Activated CD8-positive, alpha-beta memory T cell treated with anti-CD3 and anti-CD28 coated beads for 24 hours (primary cell): ENCODE data around the gene ATXN7L1.
"Not testable (repeated sequence)": the region's sequence is repeated elsewhere in the genome, so short reads cannot be mapped to it uniquely, and the experiment has no call there.

Experiments
- DNase-seq: peaks from one replicate; pipeline ENCODE4 v3.0.0-alpha.2; 2020

ATXN7L1 gene

GRCh38 chr7:105887569-105888189 is 11.3 kb upstream of the ATXN7L1 start:
- no peak for DNase-seq

- DNase-seq, result no peak
These were observed 10.4 kb upstream of the ATXN7L1 start for GRCh38 chr7:105886776-105887175.

- DNase-seq, result no peak
These were observed 9.2 kb upstream of the ATXN7L1 start for GRCh38 chr7:105885387-105886111.

GRCh38 chr7:105883179-105883578 is 6.8 kb upstream of the ATXN7L1 start:
- not testable (repeated sequence) for DNase-seq

- no peak for DNase-seq
These were observed 5.0 kb upstream of the ATXN7L1 start for GRCh38 chr7:105881439-105881838.

GRCh38 chr7:105880571-105881330 is 4.4 kb upstream of the ATXN7L1 start:
- no peak for DNase-seq

- no peak for DNase-seq
These were observed 3.4 kb upstream of the ATXN7L1 start for GRCh38 chr7:105879782-105880181.

GRCh38 chr7:105878746-105879605 is 2.6 kb upstream of the ATXN7L1 start:
- no peak for DNase-seq

- no peak for DNase-seq
These were observed 1.3 kb upstream of the ATXN7L1 start for GRCh38 chr7:105877736-105878135.

GRCh38 chr7:105876964-105877601 is 684 bp upstream of the ATXN7L1 start:
- DNase-seq, result no peak

- DNase-seq, result no peak
These were observed 894 bp downstream of the ATXN7L1 start for GRCh38 chr7:105875505-105875904.

GRCh38 chr7:105874055-105874454 is 2.3 kb downstream of the ATXN7L1 start:
- DNase-seq, result no peak

- no peak for DNase-seq
These were observed 3.9 kb downstream of the ATXN7L1 start for GRCh38 chr7:105872491-105872890.

- no peak for DNase-seq
These were observed 5.3 kb downstream of the ATXN7L1 start for GRCh38 chr7:105871142-105871541.

GRCh38 chr7:105866102-105866801 is 10.1 kb downstream of the ATXN7L1 start:
- no peak for DNase-seq

GRCh38 chr7:105863876-105864275 is 12.5 kb downstream of the ATXN7L1 start:
- DNase-seq, result no peak

GRCh38 chr7:105862770-105863169 is 13.6 kb downstream of the ATXN7L1 start:
- DNase-seq, result no peak

- no peak for DNase-seq
These were observed 14.1 kb downstream of the ATXN7L1 start for GRCh38 chr7:105862276-105862675.

GRCh38 chr7:105861224-105861623 is 15.2 kb downstream of the ATXN7L1 start:
- DNase-seq, result no peak

- DNase-seq, result no peak
These were observed 15.6 kb downstream of the ATXN7L1 start for GRCh38 chr7:105860793-105861192.
